GM10266 (cell line): ENCODE measurements around the gene CCL20.

Source experiments
- DNase-seq: peaks from one replicate; pipeline ENCODE4 v3.0.0; 2012; ENCODE audit errors: extremely low spot score
- CTCF ChIP-seq: IDR thresholded peaks from 2 replicates; pipeline ENCODE4 v1.5.1; 2012; ENCODE audit warnings: mild to moderate bottlenecking, low read depth; ENCODE audit not compliant: control insufficient read depth, insufficient read depth; ENCODE audit errors: missing control alignments

CCL20 gene

DNA sequence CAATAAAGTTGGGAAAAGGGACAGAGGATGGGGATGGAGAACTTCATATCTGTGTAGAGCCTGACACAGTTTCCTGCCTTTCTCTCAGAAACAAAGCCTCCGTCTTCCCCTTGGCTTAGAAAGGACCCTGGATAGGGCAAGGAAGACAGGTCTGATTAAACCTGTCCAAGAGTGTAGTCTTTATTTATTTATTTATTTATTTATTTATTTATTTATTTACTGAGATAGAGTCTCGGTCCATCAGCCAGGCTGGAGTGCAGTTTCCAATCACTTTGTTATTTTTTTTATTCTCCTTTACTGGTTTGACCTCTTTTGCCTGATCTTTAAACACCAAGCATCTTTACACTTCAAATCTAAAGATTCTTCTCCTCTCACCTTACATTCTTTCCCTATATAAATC lies 10.3 kb downstream of the CCL20 start:
- TF ChIP-seq CTCF = no peak
- no peak for DNase-seq

DNA sequence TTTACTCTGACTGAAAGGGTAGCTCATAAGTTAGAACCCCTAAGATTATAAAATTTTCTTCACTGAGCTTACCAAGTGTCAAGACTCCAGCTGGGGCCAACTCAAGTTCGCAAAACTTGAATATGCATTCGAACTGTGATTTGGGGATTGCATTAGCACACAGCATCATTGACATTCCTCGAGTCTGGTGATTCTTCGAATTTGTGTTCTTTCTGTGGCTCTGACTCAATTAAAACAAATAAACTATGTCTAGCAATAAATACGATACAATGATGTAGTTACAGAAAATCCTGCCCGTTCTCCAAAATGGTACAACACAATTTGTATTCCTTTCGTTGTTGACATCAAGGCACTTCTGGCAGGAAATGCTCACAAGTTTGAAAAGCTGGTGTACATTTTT lies 11.1 kb downstream of the CCL20 start:
- no peak for TF ChIP-seq CTCF
- DNase-seq = no peak

DNA sequence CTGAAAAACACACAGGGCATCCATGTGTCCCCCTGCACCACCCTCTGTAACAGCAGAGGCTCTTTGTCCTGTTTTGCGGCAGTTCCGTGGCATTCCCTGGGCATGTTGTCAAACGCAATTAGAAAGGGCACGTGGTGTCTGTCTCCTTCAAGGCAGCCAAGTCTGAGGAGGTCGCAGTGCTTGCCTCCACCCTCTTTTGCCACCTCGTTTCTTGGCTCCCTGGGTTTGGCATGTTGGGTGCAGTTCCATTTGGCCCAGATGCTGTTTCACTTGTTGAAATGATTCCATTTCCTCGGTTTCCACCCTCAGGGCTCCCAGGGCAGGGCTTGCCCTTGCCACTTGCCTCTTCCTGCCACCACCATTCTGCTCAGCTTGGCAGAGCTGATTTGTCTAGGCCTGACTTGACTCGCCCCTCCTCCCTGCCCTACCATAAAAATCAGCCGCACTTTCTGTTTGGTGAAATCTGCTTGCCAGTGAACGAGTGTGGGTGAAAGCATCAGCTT lies 12.4 kb downstream of the CCL20 start:
- TF ChIP-seq CTCF = no peak
- DNase-seq = no peak

GRCh38 chr2:227826563-227826962 lies 12.9 kb downstream of the CCL20 start:
- DNase-seq = no peak
- no peak for TF ChIP-seq CTCF

DNA sequence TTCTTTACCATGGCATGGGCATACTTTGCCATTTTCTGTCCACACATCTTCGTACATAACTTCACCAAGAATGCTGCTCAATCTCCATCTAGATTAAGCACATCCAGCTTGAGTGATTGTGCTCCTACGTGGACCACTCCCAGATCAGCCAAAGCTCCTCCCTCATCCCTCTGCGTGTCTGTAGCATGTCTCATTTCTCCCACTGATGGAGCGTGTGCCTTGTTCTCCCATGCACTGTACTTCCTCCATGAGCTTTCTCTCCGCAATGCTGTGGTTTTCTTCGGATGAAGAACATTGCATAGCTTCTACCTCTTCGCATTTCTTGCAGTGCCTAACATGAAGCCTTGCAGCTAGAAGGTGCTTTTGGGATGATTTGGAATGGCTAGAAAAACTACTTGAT lies 13.5 kb downstream of the CCL20 start:
- DNase-seq = no peak
- TF ChIP-seq CTCF = no peak

DNA sequence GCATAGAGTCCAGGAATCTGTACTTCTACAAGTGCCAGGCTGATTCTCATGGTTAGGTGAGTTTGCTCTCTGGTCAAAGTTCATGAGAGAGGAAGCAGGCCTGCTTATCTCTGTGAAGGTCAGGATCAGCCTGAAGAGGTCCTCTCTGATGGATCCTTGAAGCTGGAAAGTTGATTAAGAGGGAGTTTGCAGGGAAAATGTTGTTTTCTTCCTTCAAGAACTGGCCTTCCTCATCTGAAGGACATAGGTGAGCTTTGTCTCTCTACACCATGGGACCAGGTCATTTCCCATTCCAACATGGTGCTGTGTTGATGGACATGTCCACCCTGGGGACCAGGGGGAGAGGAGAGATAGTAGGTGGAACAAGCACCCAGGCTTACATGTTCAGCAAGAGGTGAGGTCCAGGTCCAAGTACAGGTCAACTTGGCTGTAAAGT lies 14.9 kb downstream of the CCL20 start:
- no peak for TF ChIP-seq CTCF
- no peak for DNase-seq

DNA sequence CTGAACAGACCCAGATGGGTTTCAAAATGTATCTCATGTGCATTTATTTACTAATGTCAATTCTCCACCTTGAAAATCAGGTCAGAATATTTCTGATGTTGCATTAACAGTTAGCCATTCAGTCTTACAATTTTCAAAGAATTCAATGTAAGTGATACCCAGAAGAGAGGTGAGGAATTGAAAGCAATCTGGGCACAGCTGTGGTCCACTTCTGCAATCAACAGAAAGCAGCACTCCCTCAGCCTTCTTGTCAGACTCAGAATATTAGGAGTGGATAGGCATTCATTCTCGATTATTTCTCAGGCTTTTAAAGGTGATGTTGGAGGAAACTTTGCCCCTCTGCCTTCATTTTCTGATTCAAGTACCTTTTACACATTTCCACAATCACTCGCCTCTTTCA lies 15.7 kb downstream of the CCL20 start:
- no peak for TF ChIP-seq CTCF
- no peak for DNase-seq
